NCI-H187 treated with DMSO at 0.1 percent for 48 hours (cell line): Measurements from ENCODE around the gene RARS1.

Experiments used
- DNase-seq: peaks from one replicate; lab custom pipeline; 2025; lab: John Stamatoyannopoulos, UW

The RARS1 gene

GRCh38 chr5:168486136-168486879 is at the start of gene RARS1:
Gene RARS1 (plus strand): TSS chr5:168486471. CDS start chr5:168486499, 28 bp downstream.
- DNase-seq: peak; percentile 42

- no peak for DNase-seq
Observed at GRCh38 chr5:168438349-168438748, 47.9 kb upstream of the RARS1 start.

GRCh38 chr5:168443533-168443932 is 42.7 kb upstream of the RARS1 start:
- DNase-seq: no peak

- DNase-seq: no peak
Observed at GRCh38 chr5:168443950-168444700, 42.1 kb upstream of the RARS1 start.

GRCh38 chr5:168446983-168447619 is 39.2 kb upstream of the RARS1 start:
- no peak for DNase-seq

GRCh38 chr5:168447808-168448207 is 38.5 kb upstream of the RARS1 start:
- no peak for DNase-seq

GRCh38 chr5:168449166-168449565 is 37.1 kb upstream of the RARS1 start:
- no peak for DNase-seq

- DNase-seq: no peak
Observed at GRCh38 chr5:168451565-168451964, 34.7 kb upstream of the RARS1 start.

GRCh38 chr5:168455201-168455600 is 31.1 kb upstream of the RARS1 start:
- DNase-seq: no peak

- no peak for DNase-seq
Observed at GRCh38 chr5:168457542-168457941, 28.7 kb upstream of the RARS1 start.

- no peak for DNase-seq
Observed at GRCh38 chr5:168460606-168461005, 25.7 kb upstream of the RARS1 start.

- DNase-seq: no peak
Observed at GRCh38 chr5:168463081-168463480, 23.2 kb upstream of the RARS1 start.

- no peak for DNase-seq
Observed at GRCh38 chr5:168464214-168464613, 22.1 kb upstream of the RARS1 start.

GRCh38 chr5:168464641-168465040 is 21.6 kb upstream of the RARS1 start:
- no peak for DNase-seq

GRCh38 chr5:168467755-168468330 is 18.4 kb upstream of the RARS1 start:
- no peak for DNase-seq

- no peak for DNase-seq
Observed at GRCh38 chr5:168468836-168469235, 17.4 kb upstream of the RARS1 start.

- DNase-seq: no peak
Observed at GRCh38 chr5:168469816-168470215, 16.5 kb upstream of the RARS1 start.

- no peak for DNase-seq
Observed at GRCh38 chr5:168471785-168472184, 14.5 kb upstream of the RARS1 start.

GRCh38 chr5:168472329-168472728 is 13.9 kb upstream of the RARS1 start:
- DNase-seq: no peak

- DNase-seq: no peak
Observed at GRCh38 chr5:168474319-168474718, 12.0 kb upstream of the RARS1 start.

- DNase-seq: no peak
Observed at GRCh38 chr5:168477060-168477459, 9.2 kb upstream of the RARS1 start.

- DNase-seq: no peak
Observed at GRCh38 chr5:168479166-168479565, 7.1 kb upstream of the RARS1 start.

GRCh38 chr5:168480601-168481000 is 5.7 kb upstream of the RARS1 start:
- no peak for DNase-seq
